Gastroesophageal sphincter (tissue), 4 donors: ENCODE results near the gene KIT. TPM values are rescaled to one million over a fixed set of nuclear protein-coding genes. Genes with fewer than 3 reads are reported as not detected.

ENCODE experiments used
- ATAC-seq: fragments of 150-250 bp; one replicate; pipeline ENCODE4 v1.9.1; 2016; ENCODE audit warnings: mild to moderate bottlenecking, moderate library complexity
- H3K27ac ChIP-seq, 4 donors: fragments of 200-600 bp; sonication (generic) in 3 of 4; 1 replicate in 3 of 4; 2 replicates in 1 of 4; pipeline ENCODE4 v1.5.1; 2016 to 2019
- H3K27me3 ChIP-seq: fragments of 200-600 bp; sonication (generic); one replicate; pipeline ENCODE4 v1.5.1; 2019
- H3K36me3 ChIP-seq, 2 donors: fragments of 200-600 bp; sonication (generic); one replicate each; pipeline ENCODE4 v1.5.1; 2019; ENCODE audit warnings: control low read depth in 1 of 2
- H3K4me1 ChIP-seq, 3 donors: fragments of 200-600 bp; sonication (generic); 1 replicate in 2 of 3; 2 replicates in 1 of 3; pipeline ENCODE4 v1.5.1; 2016 to 2019; ENCODE audit warnings: control low read depth in 2 of 3
- H3K4me3 ChIP-seq, 2 donors: fragments of 200-600 bp; sonication (generic); one replicate each; pipeline ENCODE4 v1.5.1; 2019; ENCODE audit warnings: mild to moderate bottlenecking in 1 of 2, moderate library complexity in 1 of 2
- H3K9me3 ChIP-seq, 3 donors: fragments of 200-600 bp; sonication (generic); one replicate each; pipeline ENCODE4 v1.5.1; 2017 to 2019; ENCODE audit warnings: control low read depth in 2 of 3
- CTCF ChIP-seq, 4 experiments: fragments of 200-600 bp in 2 of 4; fragments of 450-650 bp in 2 of 4; sonication (generic) in 1 of 4; IDR thresholded peaks; one replicate each; pipeline ENCODE4 v1.5.1; 2017 to 2019; ENCODE audit warnings: antibody characterized with exemption in 4 of 4, mild to moderate bottlenecking in 2 of 4, moderate library complexity in 2 of 4
- EP300 ChIP-seq: sonication (generic); formaldehyde crosslinking; IDR thresholded peaks from one replicate; pipeline ENCODE4 v1.6.1; 2017; ENCODE audit warnings: antibody characterized with exemption, mild to moderate bottlenecking
- POLR2A ChIP-seq, 2 donors: fragments of 450-650 bp; IDR thresholded peaks; one replicate each; pipeline ENCODE4 v1.6.1; 2017; ENCODE audit warnings: antibody characterized with exemption in 2 of 2, mild to moderate bottlenecking in 2 of 2, moderate library complexity in 1 of 2
- POLR2AphosphoS5 ChIP-seq: sonication (generic); formaldehyde crosslinking; IDR thresholded peaks from one replicate; pipeline ENCODE4 v1.6.1; 2017; ENCODE audit warnings: antibody characterized with exemption
- WGBS, 2 donors: methylation state at CpG; one replicate each; pipeline ENCODE4 v1.1.5; 2018; ENCODE audit warnings: low coverage in 1 of 2; 5-methylcytosine and 5-hydroxymethylcytosine counted together
- total RNA-seq, 4 donors: library from RNA; depleted of rRNA; stranded (reverse); fragments of >200 nt; gene quantifications; one replicate each; pipeline ENCODE4 v1.1.0, GENCODE V29; 2016

The KIT gene
- total RNA-seq, 4 donors from 2014 or later, result 25.4 to 69.3 (median 33.8) TPM

- no peak overlapping the region for H3K4me3 ChIP-seq
- H3K36me3 ChIP-seq, result no peaks in the 10 kb centered on the region
- H3K9me3 ChIP-seq, result no peaks in the 10 kb centered on the region
- no peak overlapping the region for H3K27ac ChIP-seq
- WGBS, 2 donors, result 69 to 75% methylated on average over 8 of the region's 8 CpGs
- no peak for ATAC-seq
- TF ChIP-seq EP300 (no peak), CTCF (IDR thresholded peaks at IDR 0.05) (no peak), POLR2A (IDR thresholded peaks at IDR 0.05) (no peak), POLR2AphosphoS5 (no peak)
- H3K4me1 ChIP-seq, result no peaks in the 10 kb centered on the region
- H3K27me3 ChIP-seq, result no peaks in the 10 kb centered on the region
Measured at GRCh38 chr4:54714631-54715030, 56.9 kb downstream of the KIT start.

GRCh38 chr4:54716478-54717065 lies 58.8 kb downstream of the KIT start:
- TF ChIP-seq EP300 (no peak), CTCF (IDR thresholded peaks at IDR 0.05) (no peak), POLR2AphosphoS5 (no peak), POLR2A (IDR thresholded peaks at IDR 0.05) (no peak)
- no peak overlapping the region for H3K4me3 ChIP-seq
- no peaks in the 10 kb centered on the region for H3K4me1 ChIP-seq
- no peak for ATAC-seq
- no peaks in the 10 kb centered on the region for H3K27me3 ChIP-seq
- no peaks in the 10 kb centered on the region for H3K9me3 ChIP-seq
- H3K36me3 ChIP-seq, result no peaks in the 10 kb centered on the region
- no peak overlapping the region for H3K27ac ChIP-seq
- 72% methylated on average over 5 of the region's 5 CpGs for WGBS, 2 donors

DNA sequence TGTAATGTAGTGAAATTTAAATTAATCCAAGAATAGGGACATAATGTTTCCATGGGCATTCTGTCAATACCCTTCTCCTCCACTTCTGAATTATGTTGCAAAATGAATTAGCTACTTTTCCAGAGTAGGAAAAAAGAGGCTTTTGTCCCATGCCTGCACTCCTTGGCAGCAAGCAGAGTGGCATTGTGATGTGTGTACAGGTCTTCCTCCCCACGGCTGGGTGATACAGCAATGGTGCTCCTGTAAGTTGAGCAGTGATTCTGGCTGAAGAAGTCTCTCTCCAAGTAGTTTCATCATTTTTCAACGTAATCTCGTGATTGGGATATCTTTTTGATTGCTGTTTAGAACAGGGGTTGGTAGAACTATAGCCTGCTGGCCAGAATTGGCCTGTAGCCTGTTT lies 59.9 kb downstream of the KIT start:
- Histone ChIP-seq H3K27ac (no peak overlapping the region), H3K36me3 (no peaks in the 10 kb centered on the region), H3K9me3 (no peaks in the 10 kb centered on the region), H3K4me3 (no peak overlapping the region), H3K4me1 (no peaks in the 10 kb centered on the region), H3K27me3 (no peaks in the 10 kb centered on the region)
- no peak for ATAC-seq
- 63 to 77% methylated on average over 3 of the region's 3 CpGs for WGBS, 2 donors
- no peak for TF ChIP-seq POLR2AphosphoS5
- TF ChIP-seq POLR2A (IDR thresholded peaks at IDR 0.05), result no peak
- TF ChIP-seq EP300, result no peak
- TF ChIP-seq CTCF (IDR thresholded peaks at IDR 0.05), result no peak

DNA sequence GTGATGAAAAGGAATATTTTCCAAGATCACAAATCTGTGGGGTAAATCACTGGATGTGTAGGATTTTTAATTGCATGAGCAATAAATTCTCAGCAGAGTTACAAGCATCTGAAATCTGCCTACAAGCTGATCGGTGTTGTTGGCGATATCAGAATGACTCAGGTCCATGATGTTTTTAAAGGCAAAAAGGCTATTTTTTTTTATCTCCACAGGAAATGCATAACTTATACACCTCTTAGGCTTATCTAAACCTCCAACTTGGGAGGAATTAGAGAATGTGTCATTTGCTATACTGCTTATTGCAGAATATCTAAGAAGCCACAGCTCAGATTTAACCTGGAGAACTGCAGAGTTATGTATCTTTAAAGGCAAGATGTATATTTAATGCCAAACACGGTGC lies 61.6 kb downstream of the KIT start:
- Histone ChIP-seq H3K4me3 (no peak overlapping the region), H3K9me3 (no peaks in the 10 kb centered on the region), H3K27me3 (no peaks in the 10 kb centered on the region), H3K36me3 (no peaks in the 10 kb centered on the region), H3K4me1 (no peaks in the 10 kb centered on the region), H3K27ac (no peak overlapping the region)
- 59 to 63% methylated on average over 3 of the region's 3 CpGs for WGBS, 2 donors
- no peak for ATAC-seq
- TF ChIP-seq POLR2A (IDR thresholded peaks at IDR 0.05), result no peak
- no peak for TF ChIP-seq EP300
- TF ChIP-seq POLR2AphosphoS5, result no peak
- TF ChIP-seq CTCF (IDR thresholded peaks at IDR 0.05), result no peak

- H3K27ac ChIP-seq, result no peak overlapping the region
- no peak for ATAC-seq
- H3K9me3 ChIP-seq, result no peaks in the 10 kb centered on the region
- 50 to 80% methylated on average over 2 to 3 of the region's 3 CpGs for WGBS, 2 donors
- H3K4me1 ChIP-seq, result no peaks in the 10 kb centered on the region
- H3K27me3 ChIP-seq, result no peaks in the 10 kb centered on the region
- H3K4me3 ChIP-seq, result no peak overlapping the region
- TF ChIP-seq CTCF (IDR thresholded peaks at IDR 0.05) (no peak), POLR2A (IDR thresholded peaks at IDR 0.05) (no peak), EP300 (no peak), POLR2AphosphoS5 (no peak)
- no peaks in the 10 kb centered on the region for H3K36me3 ChIP-seq
Measured at GRCh38 chr4:54723220-54723619, 65.5 kb downstream of the KIT start.
